Panc1 (cell line): ENCODE results near the gene DAPK2. TPM values are rescaled to one million over a fixed set of nuclear protein-coding genes. Genes with fewer than 3 reads are reported as not detected.

Experiments
- ATAC-seq: fragments of 200-7000 bp; cut with Tn5 transposase; 2 replicates; pipeline ENCODE4 v1.9.1; 2020; ENCODE audit warnings: mild to moderate bottlenecking, moderate library complexity
- BruUV-seq: library from RNA; stranded (reverse); fragments of 400-500 nt; replicated peaks from 2 replicates; lab custom pipeline; 2021; lab: Mats Ljungman, UMichigan
- CTCF ChIA-PET: fragments of 300-600 bp; sonication (Branson Sonifier 250); formaldehyde crosslinking; loops from one replicate; lab custom pipeline; 2022; ENCODE audit warnings: antibody characterized with exemption; lab: Charles Lee
- POLR2A ChIA-PET: fragments of 300-600 bp; sonication (Branson Sonifier 250); formaldehyde crosslinking; loops from one replicate; lab custom pipeline; 2022; ENCODE audit warnings: antibody characterized with exemption; lab: Charles Lee
- DNase-seq: peaks from one replicate; pipeline ENCODE4 v3.0.0-alpha.2; 2010; ENCODE audit warnings: low read depth, low spot score
- H3K27ac ChIP-seq: 2 replicates; pipeline ENCODE4 v1.5.1; 2011; ENCODE audit warnings: mild to moderate bottlenecking, low read length, inconsistent platforms
- H3K27me3 ChIP-seq: fragments of 200-500 bp; sonication (Bioruptor generic); 2 replicates; pipeline ENCODE4 v1.6.0; 2014; ENCODE audit warnings: low read length, inconsistent platforms; ENCODE audit not compliant: control insufficient read depth, insufficient read depth
- H3K36me3 ChIP-seq: fragments of 200-500 bp; sonication (Bioruptor generic); 2 replicates; pipeline ENCODE4 v1.5.1; 2014; ENCODE audit warnings: inconsistent platforms, mild to moderate bottlenecking, low read length, moderate library complexity; ENCODE audit not compliant: control insufficient read depth, insufficient read depth
- H3K4me1 ChIP-seq: 2 replicates; pipeline ENCODE4 v1.5.1; 2011; ENCODE audit warnings: inconsistent platforms, mild to moderate bottlenecking, low read length, moderate library complexity; ENCODE audit not compliant: control insufficient read depth, insufficient read depth
- H3K4me3 ChIP-seq, 2 experiments: 2 replicates each; pipeline ENCODE4 v1.5.1; 2011 to 2012; ENCODE audit warnings: low read depth in 2 of 2, low read length in 2 of 2, mild to moderate bottlenecking in 2 of 2, inconsistent platforms in 1 of 2, moderate library complexity in 1 of 2
- H3K9me3 ChIP-seq: fragments of 200-500 bp; sonication (Bioruptor generic); 2 replicates; pipeline ENCODE4 v1.5.1; 2014; ENCODE audit warnings: low read depth, mild to moderate bottlenecking, inconsistent platforms, low read length, moderate library complexity; ENCODE audit not compliant: control insufficient read depth, insufficient read depth
- CTCF ChIP-seq: fragments of 450-650 bp; IDR thresholded peaks from 2 replicates; pipeline ENCODE4 v1.5.1; 2017; ENCODE audit warnings: mild to moderate bottlenecking
- POLR2AphosphoS5 ChIP-seq: IDR thresholded peaks from 2 replicates; pipeline ENCODE4 v1.6.1; 2012; ENCODE audit warnings: mild to moderate bottlenecking, low read depth, low read length, moderate library complexity
- REST ChIP-seq, 2 experiments: IDR thresholded peaks; 2 replicates each; pipeline ENCODE4 v1.6.1; 2011 to 2012; ENCODE audit warnings: low read depth in 2 of 2, control low read depth in 1 of 2, low read length in 1 of 2, mild to moderate bottlenecking in 1 of 2, moderate library complexity in 1 of 2; ENCODE audit not compliant: insufficient read depth in 1 of 2
- SIN3A ChIP-seq: IDR thresholded peaks from 2 replicates; pipeline ENCODE4 v1.6.1; 2012; ENCODE audit warnings: low read depth, mild to moderate bottlenecking, low read length, moderate library complexity, borderline replicate concordance; ENCODE audit not compliant: insufficient read depth
- TCF7L2 ChIP-seq: IDR thresholded peaks from 2 replicates; pipeline ENCODE4 v1.6.1; 2011; ENCODE audit warnings: mild to moderate bottlenecking, low read depth, low read length, inconsistent platforms
- in situ Hi-C: cut with HindIII; loops from 2 replicates; pipeline ENCODE4 v1.10.0; 2016; ENCODE audit warnings: low sequenced_read_pairs, low pct_unique_long_range_greater_than_20kb
- intact Hi-C: fragments of 100-400 bp; cut with micrococcal nuclease; formaldehyde crosslinking; loops from one replicate; pipeline ENCODE4 v1.10.0; 2022; ENCODE audit not compliant: unreplicated experiment
- total RNA-seq: library from RNA; stranded (reverse); gene quantifications from one replicate; pipeline ENCODE4 v1.2.1, GENCODE V29; 2021; ENCODE audit not compliant: unreplicated experiment

The DAPK2 gene
- total RNA-seq, 1 experiment from 2014 or later = 10.2 TPM

DNA sequence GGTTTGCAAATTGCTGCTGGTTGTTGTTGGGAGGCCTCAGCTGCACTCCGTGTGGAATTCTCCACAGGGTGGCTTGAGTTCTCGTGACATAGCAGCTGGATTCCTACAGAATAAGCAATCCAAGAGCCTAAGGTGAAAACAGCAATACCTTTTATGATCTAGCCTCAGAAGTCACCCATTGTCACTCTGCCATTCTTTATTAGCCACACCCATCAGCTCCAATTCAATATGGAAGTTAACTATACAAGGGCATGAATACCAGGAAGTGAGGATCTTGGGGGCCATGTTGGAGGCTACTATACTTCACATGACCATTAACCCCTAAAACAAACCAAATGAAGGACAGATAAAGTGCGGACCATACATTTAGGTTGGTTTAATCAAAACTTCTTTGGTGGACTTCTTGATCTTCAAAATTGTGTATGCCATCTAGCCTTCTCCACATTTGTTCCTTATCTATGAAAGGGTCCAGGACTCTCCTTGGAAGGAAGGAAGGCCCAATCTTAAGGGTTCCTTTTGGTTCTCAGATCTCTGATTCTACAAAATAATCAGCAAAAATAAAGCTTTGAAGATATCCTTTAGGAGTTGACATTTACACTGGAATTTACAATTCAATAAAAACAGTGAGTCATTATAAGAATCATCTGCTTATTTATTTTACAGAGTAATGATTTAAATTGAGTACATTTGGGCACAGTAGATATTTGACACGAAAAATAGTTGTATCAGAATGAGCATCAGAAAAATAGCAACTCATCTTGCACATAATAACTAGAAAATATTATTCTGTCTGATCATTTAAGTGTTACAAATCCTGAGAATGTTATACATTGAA, 25.9 kb upstream of the DAPK2 start:
- ATAC-seq (no peak), DNase-seq (no peak)
- H3K36me3 ChIP-seq = no peaks in the 10 kb centered on the region; the same call in 1 of the 2 replicates
- BruUV-seq = no TSS peak
- ChIA-PET CTCF (interaction anchor here (0.6 to 0.8 kb wide), 2 partner anchors 138 to 462 kb away, joined by 4 to 12 read pairs; no protein-coding TSS in a partner anchor), POLR2A (interaction anchor here (0.6 kb wide), 1 partner anchor 21 kb away, joined by 3 read pairs; no protein-coding TSS in a partner anchor)
- H3K9me3 ChIP-seq = no peaks in the 10 kb centered on the region
- in situ Hi-C loops = no loop called here
- H3K27me3 ChIP-seq = no peaks in the 10 kb centered on the region
- peaks cover 25% of the 10 kb centered on the region for H3K4me1 ChIP-seq
- intact Hi-C loops = no loop called here
- H3K27ac ChIP-seq = peak overlapping the region; percentile 20
- no peak overlapping the region for H3K4me3 ChIP-seq
- TF ChIP-seq SIN3A (no peak), REST (IDR thresholded peaks at IDR 0.05; ENCODE audit: insufficient read depth in 1 of 2, low read depth in 2 of 2, low read length in 1 of 2) (no peak), CTCF (no peak), POLR2AphosphoS5 (no peak), TCF7L2 (no peak)

DNA sequence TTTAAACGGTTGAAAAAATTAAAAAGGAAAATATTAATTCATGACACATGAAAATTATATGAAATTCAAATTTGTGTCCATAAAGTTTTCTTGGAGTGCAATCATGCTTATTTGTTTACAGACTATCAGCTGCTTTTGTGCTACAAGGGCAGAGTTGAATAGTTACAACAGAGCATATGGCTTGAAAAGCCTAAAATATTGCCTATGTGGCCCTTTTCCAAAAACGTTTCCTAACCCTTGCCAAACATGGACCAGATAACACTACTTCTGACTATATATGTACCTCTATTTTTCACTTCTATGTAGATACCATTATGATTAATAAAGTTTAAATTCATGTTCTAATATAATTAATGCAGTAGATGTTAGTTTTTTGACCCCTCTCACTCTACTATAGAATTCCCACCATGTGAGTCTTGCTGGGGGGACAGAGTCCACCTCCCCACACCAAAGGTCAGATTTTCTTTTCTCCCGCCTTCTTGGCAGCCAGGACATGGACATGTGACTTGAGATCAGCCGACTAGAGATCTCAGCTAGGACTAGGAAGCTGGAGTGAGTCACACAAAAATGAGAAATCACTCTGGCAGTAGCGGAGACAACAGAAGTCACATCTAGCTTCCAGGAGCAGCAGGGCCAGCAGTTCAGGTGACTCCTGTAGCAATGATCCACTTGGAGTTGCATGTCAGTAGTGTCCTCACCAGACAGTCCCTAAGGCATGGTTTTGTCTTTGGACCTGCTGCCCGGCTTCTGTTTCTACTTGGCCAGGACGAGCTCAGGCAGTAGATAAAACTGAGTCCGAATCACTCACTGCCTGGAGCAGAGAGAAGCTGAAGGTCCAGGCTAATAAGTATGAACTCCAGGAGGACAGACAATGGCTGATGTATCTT, 24.9 kb upstream of the DAPK2 start:
- H3K4me3 ChIP-seq = no peak overlapping the region
- peaks cover 25% of the 10 kb centered on the region for H3K4me1 ChIP-seq
- no peaks in the 10 kb centered on the region; the same call in 1 of the 2 replicates for H3K36me3 ChIP-seq
- no peaks in the 10 kb centered on the region for H3K27me3 ChIP-seq
- TF ChIP-seq CTCF (no peak), TCF7L2 (no peak), SIN3A (no peak), REST (IDR thresholded peaks at IDR 0.05; ENCODE audit: insufficient read depth in 1 of 2, low read depth in 2 of 2, low read length in 1 of 2) (no peak), POLR2AphosphoS5 (no peak)
- no peaks in the 10 kb centered on the region for H3K9me3 ChIP-seq
- BruUV-seq = no TSS peak
- POLR2A ChIA-PET = no interaction called here
- CTCF ChIA-PET = interaction anchor here (0.6 to 0.8 kb wide), 3 partner anchors 138 to 461 kb away, joined by 3 to 12 read pairs (median 4); no protein-coding TSS in a partner anchor
- in situ Hi-C loops = no loop called here
- intact Hi-C loops = no loop called here
- DNase-seq (peak; percentile 76), ATAC-seq (peak; percentile 31; the same call in 1 of the 2 replicates)
- peak overlapping the region; percentile 57 for H3K27ac ChIP-seq
